DOHH2 (cell line): ENCODE results near the gene ACTR1A.

ENCODE experiments used
- EZH2phosphoT487 ChIP-seq: fragments of 200-600 bp; sonication (generic); IDR thresholded peaks from 2 replicates; pipeline ENCODE4 v1.6.1; 2017; ENCODE audit warnings: borderline replicate concordance, mild to moderate bottlenecking, antibody characterized with exemption, low read length, moderate library complexity, mixed read lengths
- TF ChIP-seq, protein P1 (sequence below): fragments of 200-600 bp; sonication (generic); IDR thresholded peaks from one replicate; pipeline ENCODE4 v1.5.1; 2014; ENCODE audit warnings: antibody characterized with exemption, mild to moderate bottlenecking, low read depth, low read length; ENCODE audit not compliant: poor library complexity, severe bottlenecking

- TF ChIP-seq, protein P1, sequence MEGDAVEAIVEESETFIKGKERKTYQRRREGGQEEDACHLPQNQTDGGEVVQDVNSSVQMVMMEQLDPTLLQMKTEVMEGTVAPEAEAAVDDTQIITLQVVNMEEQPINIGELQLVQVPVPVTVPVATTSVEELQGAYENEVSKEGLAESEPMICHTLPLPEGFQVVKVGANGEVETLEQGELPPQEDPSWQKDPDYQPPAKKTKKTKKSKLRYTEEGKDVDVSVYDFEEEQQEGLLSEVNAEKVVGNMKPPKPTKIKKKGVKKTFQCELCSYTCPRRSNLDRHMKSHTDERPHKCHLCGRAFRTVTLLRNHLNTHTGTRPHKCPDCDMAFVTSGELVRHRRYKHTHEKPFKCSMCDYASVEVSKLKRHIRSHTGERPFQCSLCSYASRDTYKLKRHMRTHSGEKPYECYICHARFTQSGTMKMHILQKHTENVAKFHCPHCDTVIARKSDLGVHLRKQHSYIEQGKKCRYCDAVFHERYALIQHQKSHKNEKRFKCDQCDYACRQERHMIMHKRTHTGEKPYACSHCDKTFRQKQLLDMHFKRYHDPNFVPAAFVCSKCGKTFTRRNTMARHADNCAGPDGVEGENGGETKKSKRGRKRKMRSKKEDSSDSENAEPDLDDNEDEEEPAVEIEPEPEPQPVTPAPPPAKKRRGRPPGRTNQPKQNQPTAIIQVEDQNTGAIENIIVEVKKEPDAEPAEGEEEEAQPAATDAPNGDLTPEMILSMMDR, result no peak
- no peak for TF ChIP-seq EZH2phosphoT487
These were observed 9.2 kb upstream of the ACTR1A start for GRCh38 chr10:102511583-102512274.
